Endothelial cell of umbilical vein (primary cell): ENCODE results near the gene IGFBP2. TPM values are rescaled to one million over a fixed set of nuclear protein-coding genes. Genes with fewer than 3 reads are reported as not detected.

Source experiments
- BruUV-seq: library from RNA; stranded (reverse); fragments of 400-500 nt; replicated peaks from 2 replicates; lab custom pipeline; 2021; lab: Mats Ljungman, UMichigan
- CTCF ChIA-PET: fragments of 300-600, 350-600 bp; sonication (Branson Sonifier 250); formaldehyde crosslinking; loops from one replicate; lab custom pipeline; 2021; ENCODE audit warnings: antibody characterized with exemption, inconsistent platforms; lab: Charles Lee
- POLR2A ChIA-PET: fragments of 300-600, 350-600 bp; sonication (Branson Sonifier 250); formaldehyde crosslinking; loops from one replicate; lab custom pipeline; 2021; ENCODE audit warnings: antibody characterized with exemption, inconsistent platforms; lab: Charles Lee
- DNase-seq: peaks from one replicate; pipeline ENCODE4 v3.0.0-alpha.2; 2011; ENCODE audit warnings: low read depth, low spot score
- FAIRE-seq: peaks from 2 replicates; lab custom pipeline; 2011; peaks lifted over from hg19 to GRCh38; lab: Jason Lieb, UNC
- H2AFZ ChIP-seq: 2 replicates; pipeline ENCODE4 v1.6.0; 2012; ENCODE audit warnings: low read depth, low read length, control low read depth, inconsistent platforms
- H3K27ac ChIP-seq: 2 replicates; pipeline ENCODE4 v1.5.1; 2011; ENCODE audit warnings: low read depth, mild to moderate bottlenecking, control low read depth, low read length, moderate library complexity; ENCODE audit not compliant: insufficient read depth
- H3K27me3 ChIP-seq, 2 experiments: 2 replicates each; pipeline versions ENCODE4 v1.6.0 to v1.6.1; 2011; ENCODE audit warnings: low read length in 2 of 2, mixed read lengths in 1 of 2; ENCODE audit not compliant: control insufficient read depth in 2 of 2, insufficient read depth in 2 of 2
- H3K36me3 ChIP-seq, 2 experiments: 2 replicates in 1 of 2; 3 replicates in 1 of 2; pipeline ENCODE4 v1.5.1; 2011; ENCODE audit warnings: low read length in 2 of 2, mild to moderate bottlenecking in 1 of 2, moderate library complexity in 1 of 2; ENCODE audit not compliant: control insufficient read depth in 2 of 2, insufficient read depth in 2 of 2; ENCODE audit errors: extremely low read depth in 1 of 2
- H3K4me1 ChIP-seq: 3 replicates; pipeline ENCODE4 v1.5.1; 2011; ENCODE audit warnings: mild to moderate bottlenecking, low read length; ENCODE audit not compliant: control insufficient read depth, insufficient read depth; ENCODE audit errors: extremely low read depth
- H3K4me2 ChIP-seq: 2 replicates; pipeline ENCODE4 v1.6.1; 2011; ENCODE audit warnings: low read length, control low read depth, mixed read lengths; ENCODE audit not compliant: insufficient read depth
- H3K4me3 ChIP-seq, 3 experiments: fragments of 200-600 bp in 1 of 3; sonication (generic), shearing (Covaris generic) in 1 of 3; replicated peaks in 1 of 3; 2 replicates each; pipeline ENCODE4 v1.5.1; 2011 to 2016; ENCODE audit warnings: control low read depth in 3 of 3, low read length in 3 of 3, mild to moderate bottlenecking in 2 of 3, inconsistent platforms in 1 of 3, low read depth in 1 of 3, moderate library complexity in 1 of 3; ENCODE audit not compliant: insufficient read depth in 1 of 3
- H3K79me2 ChIP-seq: 2 replicates; pipeline ENCODE4 v1.6.0; 2012; ENCODE audit warnings: low read length, inconsistent platforms; ENCODE audit not compliant: control insufficient read depth, insufficient read depth
- H3K9ac ChIP-seq: replicated peaks from 2 replicates; pipeline ENCODE3; 2011; ENCODE audit warnings: low read length, control low read depth; ENCODE audit not compliant: insufficient read depth; ENCODE audit errors: extremely low read depth
- H3K9me1 ChIP-seq: replicated peaks from 3 replicates; pipeline ENCODE4 v1.6.0; 2011; ENCODE audit warnings: mild to moderate bottlenecking, low read length; ENCODE audit not compliant: control insufficient read depth, insufficient read depth; ENCODE audit errors: extremely low read depth
- H3K9me3 ChIP-seq: replicated peaks from 2 replicates; pipeline ENCODE4 v1.5.1; 2012; ENCODE audit warnings: low read length, inconsistent platforms; ENCODE audit not compliant: control insufficient read depth, insufficient read depth
- H4K20me1 ChIP-seq: replicated peaks from 2 replicates; pipeline ENCODE3; 2011; ENCODE audit warnings: mild to moderate bottlenecking, low read length; ENCODE audit not compliant: control insufficient read depth, insufficient read depth; ENCODE audit errors: extremely low read depth
- CTCF ChIP-seq, 2 donors: IDR thresholded peaks; 1 replicate in 1 of 2; 2 replicates in 1 of 2; pipeline ENCODE4 v1.5.1; 2011; ENCODE audit warnings: low read length in 2 of 2, mild to moderate bottlenecking in 2 of 2, moderate library complexity in 2 of 2, control low read depth in 1 of 2, inconsistent platforms in 1 of 2, low read depth in 1 of 2; ENCODE audit not compliant: insufficient read depth in 1 of 2; ENCODE audit errors: extremely low read depth in 1 of 2
- EZH2 ChIP-seq: IDR thresholded peaks from 2 replicates; pipeline ENCODE4 v1.6.1; 2012; ENCODE audit warnings: borderline replicate concordance, low read depth, mild to moderate bottlenecking, moderate library complexity, low read length, inconsistent platforms; ENCODE audit not compliant: severe bottlenecking
- FOS ChIP-seq: IDR thresholded peaks from 2 replicates; pipeline ENCODE4 v1.6.1; 2011; ENCODE audit warnings: mild to moderate bottlenecking, low read length, moderate library complexity, borderline replicate concordance; ENCODE audit not compliant: insufficient read depth
- GATA2 ChIP-seq: IDR thresholded peaks from 2 replicates; pipeline ENCODE4 v1.7.0; 2011; ENCODE audit warnings: low read depth, mild to moderate bottlenecking, moderate library complexity, mixed read lengths, low read length; ENCODE audit not compliant: insufficient read length, insufficient read depth
- JUN ChIP-seq: IDR thresholded peaks from 2 replicates; pipeline ENCODE4 v1.6.1; 2011; ENCODE audit warnings: borderline replicate concordance, low read depth; ENCODE audit not compliant: insufficient read length, insufficient read depth
- MAX ChIP-seq: IDR thresholded peaks from 2 replicates; pipeline ENCODE4 v1.6.1; 2011; ENCODE audit not compliant: insufficient read depth, insufficient read length
- MYC ChIP-seq: IDR thresholded peaks from one replicate; pipeline ENCODE4 v1.6.1; 2011; ENCODE audit warnings: mild to moderate bottlenecking, low read depth, low read length
- POLR2A ChIP-seq: IDR thresholded peaks from 2 replicates; pipeline ENCODE4 v1.6.1; 2012; ENCODE audit warnings: low read depth, mild to moderate bottlenecking, control low read depth, low read length
- POLR2AphosphoS5 ChIP-seq: IDR thresholded peaks from 2 replicates; pipeline ENCODE4 v1.6.1; 2012; ENCODE audit warnings: low read depth, mild to moderate bottlenecking, control low read depth, low read length, moderate library complexity; ENCODE audit not compliant: insufficient read depth
- dilution Hi-C: fragments of 300-500 bp; cut with MboI; formaldehyde crosslinking; loops from one replicate; pipeline ENCODE4 v1.15.0; 2019; ENCODE audit warnings: low sequenced_read_pairs; ENCODE audit not compliant: extremely low pct_ligation_motif_present
- intact Hi-C: fragments of 100-400 bp; cut with micrococcal nuclease; formaldehyde crosslinking; loops from one replicate; pipeline ENCODE4 v1.10.0; 2022
- polyA plus RNA-seq, 4 experiments: library from polyadenylated mRNA; depleted of rRNA in 3 of 4; stranded (reverse) in 3 of 4; unstranded in 1 of 4; fragments of >200 nt; gene quantifications; 2 replicates each; pipeline versions ENCODE4 v1.2.1 to v1.2.3, GENCODE V29; 2011 to 2012; ENCODE audit warnings: missing spikeins in 1 of 4
- total RNA-seq: library from RNA; stranded (reverse); gene quantifications from 2 replicates; pipeline ENCODE4 v1.2.3, GENCODE V29; 2021

IGFBP2 gene
- total and polyA plus RNA-seq, 2 donors (not counting 3 experiments of a cell fraction or from before 2014, with no cell fraction given): 212 to 261 TPM

DNA sequence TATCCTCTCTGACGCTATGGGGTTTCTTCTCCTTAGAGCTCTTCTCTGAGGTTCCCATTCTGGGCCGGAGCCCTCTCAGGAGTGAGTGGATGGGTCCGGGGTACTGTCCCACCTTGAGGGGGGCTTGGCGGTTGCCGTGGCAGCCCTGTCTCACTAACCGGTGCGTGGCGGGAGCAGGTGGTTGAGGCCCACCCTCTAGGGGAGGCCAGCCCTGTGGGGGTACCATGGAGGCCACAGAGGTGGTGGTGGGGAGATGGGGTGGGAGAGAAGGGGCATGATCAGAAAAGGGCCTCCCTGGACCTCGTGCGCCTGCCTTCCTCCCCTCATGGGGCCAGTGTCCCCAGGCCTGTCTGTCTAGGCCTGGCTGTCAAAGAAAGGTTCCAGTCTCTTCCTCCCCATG, 39.8 kb downstream of the IGFBP2 start:
- BruUV-seq: no TSS peak
- H3K4me3 ChIP-seq: no peak overlapping the region
- no peak overlapping the region for H3K27ac ChIP-seq
- dilution Hi-C loops (no loop called here), intact Hi-C loops (no loop called here)
- POLR2A ChIA-PET: no interaction called here
- CTCF ChIA-PET: interaction anchor here (2.0 kb wide), 1 partner anchor 153 kb away, joined by 12 read pairs; no protein-coding TSS in a partner anchor
- H3K36me3 ChIP-seq: no peaks in the 10 kb centered on the region
- TF ChIP-seq EZH2: no peak
- TF ChIP-seq MYC: no peak
- TF ChIP-seq GATA2: no peak
- no peak for TF ChIP-seq JUN
- no peak for TF ChIP-seq POLR2AphosphoS5
- no peak for TF ChIP-seq MAX
- TF ChIP-seq POLR2A: no peak
- no peak for TF ChIP-seq CTCF (IDR thresholded peaks at IDR 0.05; ENCODE audit: extremely low read depth in 1 of 2, insufficient read depth in 1 of 2, low read depth in 1 of 2, low read length in 2 of 2)
- TF ChIP-seq FOS: no peak
- no peaks in the 10 kb centered on the region for H4K20me1 ChIP-seq
- no peak for DNase-seq
- H3K27me3 ChIP-seq: peaks cover 0 to 12% of the 10 kb centered on the region in 2 experiments
- H3K4me2 ChIP-seq: no peak overlapping the region
- H3K9me3 ChIP-seq: no peaks in the 10 kb centered on the region
- no peak overlapping the region for H3K9ac ChIP-seq
- FAIRE-seq: no peak
- H3K79me2 ChIP-seq: no peaks in the 10 kb centered on the region
- H3K4me1 ChIP-seq: no peaks in the 10 kb centered on the region
- H3K9me1 ChIP-seq: no peaks in the 10 kb centered on the region
- no peak overlapping the region for H2AFZ ChIP-seq
